COR-L47 (cell line): ENCODE measurements around the gene PRKCZ.
"Not testable (repeated sequence)": the region's sequence is repeated elsewhere in the genome, so short reads cannot be mapped to it uniquely, and the experiment has no call there.

Experiments
- DNase-seq: peaks from one replicate; lab custom pipeline; 2025; lab: John Stamatoyannopoulos, UW

The PRKCZ gene

DNA sequence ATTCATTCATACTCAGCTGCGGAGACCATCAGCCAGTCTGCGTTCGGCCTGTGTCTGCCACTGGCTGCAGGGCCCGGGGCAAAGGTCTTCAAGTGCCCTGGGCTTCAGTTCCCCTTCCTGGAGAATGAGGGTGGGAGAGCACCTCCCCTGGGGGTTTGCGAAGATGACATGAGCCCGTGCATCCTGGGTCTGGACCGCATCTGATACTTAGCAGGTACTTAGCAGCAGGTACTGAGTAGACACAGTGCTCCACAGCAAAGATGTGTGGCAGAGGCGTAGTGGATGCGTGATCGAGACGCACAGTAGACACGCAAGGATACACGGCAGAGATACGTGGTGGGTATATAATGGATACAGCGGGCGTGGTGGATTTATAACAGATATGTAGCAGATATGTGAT is 51.3 kb downstream of the PRKCZ start:
- DNase-seq: no peak

GRCh38 chr1:2101946-2102345 is 51.7 kb downstream of the PRKCZ start:
- no peak for DNase-seq

GRCh38 chr1:2102753-2103152 is 52.5 kb downstream of the PRKCZ start:
- DNase-seq: no peak

DNA sequence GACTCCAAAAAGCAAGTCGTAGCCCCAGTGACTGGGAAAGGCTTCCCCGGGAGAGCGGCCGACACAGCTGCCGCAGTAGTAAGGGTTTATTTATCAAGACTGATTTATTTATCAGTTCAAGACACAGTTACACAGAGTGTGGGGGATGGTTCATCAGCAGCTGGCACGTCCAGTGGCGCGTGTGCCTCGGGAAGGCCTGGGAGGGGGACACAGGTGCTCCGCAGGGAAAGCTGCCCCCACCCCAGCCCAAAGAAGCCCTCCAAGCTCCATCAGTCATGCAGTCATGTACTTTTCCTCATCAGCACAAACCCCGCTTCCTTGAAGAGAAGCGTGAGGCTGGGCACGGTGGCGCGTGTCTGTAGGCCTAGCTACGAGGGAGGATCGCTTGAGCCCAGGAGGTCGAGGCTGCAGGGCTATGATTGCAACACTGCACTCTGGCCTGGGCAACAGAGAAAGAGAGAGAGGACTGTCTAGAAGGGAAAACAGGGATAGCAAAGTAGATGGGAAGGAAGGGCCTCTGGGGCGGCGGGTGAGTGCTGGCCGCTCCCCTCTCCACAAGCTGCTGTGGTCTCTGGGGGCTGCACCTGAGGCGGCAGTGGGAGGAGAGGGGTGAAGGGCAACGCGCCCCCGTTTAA is 53.2 kb downstream of the PRKCZ start:
- DNase-seq: no peak

GRCh38 chr1:2103901-2104590 is 53.8 kb downstream of the PRKCZ start:
- DNase-seq: no peak

- no peak for DNase-seq
These were observed 54.6 kb downstream of the PRKCZ start for GRCh38 chr1:2104621-2105427.

DNA sequence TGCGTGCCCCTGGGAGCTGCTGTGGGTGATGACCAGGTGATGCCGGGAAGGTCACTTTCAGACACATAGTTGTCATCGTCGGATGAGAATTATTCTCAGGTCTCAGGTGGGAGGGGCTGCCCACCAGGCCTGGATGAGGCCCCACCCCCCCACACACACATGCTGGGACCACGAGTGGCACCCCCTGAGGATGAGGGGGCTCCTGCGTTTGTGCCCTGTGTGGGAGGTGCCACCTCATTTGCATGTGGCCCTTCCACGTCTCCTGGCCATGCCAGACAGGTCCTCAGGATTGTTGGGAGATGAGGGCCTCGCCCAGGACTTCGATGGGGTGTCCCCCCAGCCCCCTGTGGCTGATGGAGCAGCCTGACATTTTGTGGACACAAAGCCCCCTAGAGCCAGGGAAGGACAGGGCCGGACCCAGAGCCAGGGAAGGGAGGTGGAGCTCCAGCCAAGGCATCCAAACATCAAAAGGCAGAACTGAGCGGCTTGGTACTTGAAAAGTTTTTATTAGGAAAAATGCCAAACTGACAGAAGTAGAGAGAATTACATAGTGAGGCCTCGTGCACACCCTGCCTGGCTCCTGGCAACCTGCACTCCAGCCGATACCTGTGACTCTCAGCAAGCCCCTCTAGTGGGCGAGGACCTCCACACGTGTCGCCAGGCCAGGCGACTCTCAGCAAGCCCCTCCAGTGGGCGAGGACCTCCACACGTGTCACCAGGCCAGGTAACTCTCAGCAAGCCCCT is 55.7 kb downstream of the PRKCZ start:
- DNase-seq: no peak

DNA sequence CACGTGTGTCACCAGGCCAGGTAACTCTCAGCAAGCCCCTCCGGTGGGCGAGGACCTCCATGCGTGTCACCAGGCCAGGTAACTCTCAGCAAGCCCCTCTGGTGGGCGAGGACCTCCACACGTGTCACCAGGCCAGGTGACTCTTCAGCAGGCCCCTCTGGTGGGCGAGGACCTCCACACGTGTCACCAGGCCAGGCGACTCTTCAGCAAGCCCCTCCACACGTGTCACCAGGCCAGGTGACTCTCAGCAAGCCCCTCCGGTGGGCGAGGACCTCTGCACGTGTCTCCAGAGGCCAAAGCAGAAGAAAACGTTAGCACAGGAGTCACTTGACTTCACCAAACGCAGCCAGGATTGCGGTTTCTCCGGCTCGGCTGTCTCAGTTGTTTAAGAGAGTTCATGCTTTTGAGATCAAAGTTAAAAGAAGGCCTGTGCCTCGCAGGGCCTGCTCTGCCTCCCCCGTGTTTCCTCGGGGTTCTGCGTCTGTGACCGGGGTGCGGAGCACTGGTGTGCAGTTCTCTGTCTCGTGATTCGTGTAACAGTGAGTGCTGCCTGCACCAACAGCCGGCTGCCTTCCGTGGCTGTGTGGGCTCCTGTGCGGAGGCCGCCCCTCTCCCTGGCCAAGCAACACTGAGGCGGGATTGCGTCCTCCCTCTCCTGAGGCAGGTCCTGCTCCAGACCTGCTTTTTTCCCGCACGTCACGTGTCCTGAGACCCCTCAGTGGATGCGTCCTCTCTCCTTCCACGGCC is 56.6 kb downstream of the PRKCZ start:
- DNase-seq: no peak

- no peak for DNase-seq
These were observed 57.5 kb downstream of the PRKCZ start for GRCh38 chr1:2107586-2108212.

GRCh38 chr1:2108213-2108876 is 58.1 kb downstream of the PRKCZ start:
- DNase-seq: no peak

DNA sequence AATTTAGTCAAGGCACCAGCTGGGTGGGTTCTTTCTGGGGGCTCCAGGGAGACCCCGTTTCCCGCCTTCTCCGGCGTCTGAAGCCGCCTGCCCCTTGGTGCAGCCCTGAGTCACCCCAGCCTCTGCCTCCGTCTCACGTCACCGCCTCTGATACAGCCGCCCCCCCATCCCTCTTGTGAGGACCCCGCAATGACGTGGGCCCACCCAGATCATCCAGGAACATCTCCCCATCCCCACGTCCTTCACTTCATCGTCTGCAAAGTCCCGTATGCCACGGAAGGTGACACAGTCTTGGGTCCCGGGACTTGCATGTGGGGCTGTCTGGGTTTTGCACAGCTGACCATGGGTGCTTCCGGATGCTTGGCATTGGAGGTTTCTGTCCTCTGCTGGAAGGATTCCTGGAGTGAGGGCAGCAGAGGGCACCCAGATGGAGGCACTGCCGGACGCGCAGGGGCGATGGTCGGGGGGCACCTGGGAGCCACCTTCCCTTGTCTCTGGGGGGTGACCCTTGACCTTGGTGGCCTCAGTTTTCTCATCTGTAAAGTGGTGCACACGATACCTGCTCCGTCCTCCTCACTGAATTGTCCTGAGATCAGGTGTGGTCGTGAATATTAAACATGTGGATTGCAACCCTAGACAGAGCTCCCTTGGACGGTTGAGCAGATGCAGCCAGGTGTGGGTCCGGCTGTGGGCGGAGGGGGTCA is 58.8 kb downstream of the PRKCZ start:
- DNase-seq: no peak

DNA sequence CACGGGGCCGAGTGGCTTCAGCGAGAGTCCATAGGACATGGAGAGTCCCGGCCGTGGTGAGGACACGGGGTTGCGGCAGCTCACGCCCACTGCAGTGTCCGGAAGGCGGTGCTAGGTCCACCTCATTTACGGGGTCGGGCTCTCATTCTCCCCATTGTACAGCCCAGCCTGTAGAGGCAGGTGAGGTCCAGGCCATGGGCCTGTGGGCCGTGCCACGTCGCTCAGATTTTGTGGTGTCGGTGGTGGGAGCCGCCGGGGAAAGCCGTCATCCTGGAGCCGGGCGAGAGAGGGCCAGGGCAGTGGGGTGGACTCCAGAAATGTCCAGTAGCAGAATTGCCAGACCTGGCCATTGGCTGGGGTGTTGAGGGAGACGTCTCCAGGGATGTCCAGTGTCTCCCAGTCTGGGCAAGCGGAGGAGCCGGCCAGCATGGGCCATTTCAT is 59.4 kb downstream of the PRKCZ start:
- DNase-seq: no peak

GRCh38 chr1:2110191-2110737 is 60.1 kb downstream of the PRKCZ start:
- no peak for DNase-seq

DNA sequence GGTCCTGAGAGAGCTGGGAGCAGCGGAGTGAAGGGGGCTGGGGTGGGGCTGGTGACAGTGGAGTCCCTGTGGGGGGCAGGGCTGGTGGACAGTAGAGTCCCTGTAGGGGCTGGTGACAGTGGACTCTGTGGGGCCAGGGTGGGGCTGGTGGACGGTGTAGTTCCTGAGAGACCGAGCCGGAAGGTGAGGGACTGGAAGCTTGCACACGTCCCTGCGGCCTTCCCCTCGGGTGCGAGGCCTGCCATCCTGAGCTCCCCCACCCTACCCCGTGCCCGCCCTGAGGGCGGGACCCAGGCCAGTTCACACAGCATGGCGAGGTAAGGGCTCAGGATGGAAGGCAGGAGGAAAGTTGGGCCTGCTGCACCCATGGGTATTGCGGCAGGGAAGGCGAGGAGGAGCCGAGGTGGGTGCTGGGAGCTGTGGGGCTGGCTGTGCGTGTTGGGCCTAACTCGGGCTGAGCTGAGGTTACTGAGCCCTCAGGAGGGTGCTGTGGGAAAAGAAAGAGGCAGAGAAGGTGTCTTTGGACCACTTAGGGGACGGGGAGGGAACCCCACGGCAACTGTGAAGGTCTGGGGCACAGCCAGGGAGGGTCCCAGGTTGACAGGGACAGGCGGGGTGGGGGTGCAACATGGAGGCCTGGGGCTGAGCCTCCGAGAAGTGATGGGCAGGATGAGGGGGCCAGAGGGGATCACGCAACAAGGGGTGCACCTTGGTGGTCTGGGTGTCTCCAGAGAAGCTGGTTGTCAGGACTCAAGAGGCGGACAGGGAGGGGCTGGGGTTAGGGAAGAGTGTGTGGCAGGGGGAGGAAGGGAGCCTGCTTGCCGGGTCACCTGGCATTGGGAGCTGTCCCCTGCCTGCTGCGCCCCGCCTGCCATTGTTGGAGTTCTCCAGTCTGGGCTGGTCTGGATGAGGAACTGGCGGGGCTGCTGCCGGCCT is 60.8 kb downstream of the PRKCZ start:
- no peak for DNase-seq

DNA sequence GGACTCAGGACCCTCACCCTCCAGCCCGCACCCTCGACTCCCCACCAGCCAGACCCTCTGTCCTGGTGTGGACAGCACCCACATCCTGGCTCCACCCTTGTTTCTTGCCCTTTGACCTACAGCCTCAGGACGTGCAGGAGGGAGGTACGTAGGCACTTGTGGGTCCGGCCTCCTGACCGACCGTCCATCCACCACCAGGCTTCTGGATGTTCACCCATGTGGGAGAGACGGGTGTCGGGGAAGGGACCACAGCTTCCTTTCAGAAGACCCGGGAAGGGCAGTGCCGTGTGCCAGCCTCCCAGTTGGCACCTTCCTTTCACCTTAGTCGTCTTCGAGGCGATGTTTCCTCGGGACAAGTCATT is 61.4 kb downstream of the PRKCZ start:
- no peak for DNase-seq

DNA sequence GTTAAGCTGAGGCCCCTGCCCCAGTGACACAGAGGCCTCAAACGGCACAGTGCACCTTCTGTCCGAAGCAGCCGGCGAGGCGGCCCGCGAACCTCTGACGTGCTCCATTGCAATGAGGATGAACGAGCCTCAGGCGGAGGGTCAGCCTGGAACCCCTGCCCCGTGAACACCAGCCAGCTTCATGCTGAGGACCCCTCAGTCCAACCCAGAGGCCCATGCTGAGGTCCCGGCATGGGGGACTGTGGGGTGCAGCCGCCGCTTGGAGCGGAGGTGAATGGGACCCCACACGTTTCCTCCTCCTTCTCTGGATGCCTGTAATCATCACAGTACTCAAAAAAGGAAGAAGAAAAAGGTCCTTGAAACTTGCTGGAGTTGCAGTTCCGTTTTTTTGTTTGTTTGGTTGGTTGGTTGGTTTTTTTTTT is 62.1 kb downstream of the PRKCZ start:
- no peak for DNase-seq

- DNase-seq: no peak
These were observed 63.5 kb downstream of the PRKCZ start for GRCh38 chr1:2113620-2114135.

- not testable (repeated sequence) for DNase-seq
These were observed 64.4 kb downstream of the PRKCZ start for GRCh38 chr1:2114635-2115007.
